Uterus (tissue), 4 donors: ENCODE results near the gene ATP11A. TPM values are rescaled to one million over a fixed set of nuclear protein-coding genes. Genes with fewer than 3 reads are reported as not detected.

ENCODE experiments used
- DNase-seq, 2 donors: peaks; one replicate each; pipeline ENCODE4 v3.0.0-alpha.2; 2019 to 2020
- H3K27ac ChIP-seq, 2 donors: fragments of 200-600 bp; sonication (generic); 1 replicate in 1 of 2; 2 replicates in 1 of 2; pipeline ENCODE4 v1.5.1; 2016 to 2018
- H3K27me3 ChIP-seq, 2 donors: fragments of 200-600 bp; sonication (generic); one replicate each; pipeline ENCODE4 v1.5.1; 2018 to 2019; ENCODE audit warnings: control low read depth in 1 of 2
- H3K36me3 ChIP-seq, 2 donors: fragments of 200-600 bp; sonication (generic); one replicate each; pipeline ENCODE4 v1.5.1; 2019; ENCODE audit warnings: control low read depth in 1 of 2
- H3K4me1 ChIP-seq, 2 donors: fragments of 200-600 bp; sonication (generic); one replicate each; pipeline ENCODE4 v1.5.1; 2018 to 2019; ENCODE audit warnings: control low read depth in 1 of 2
- H3K4me3 ChIP-seq, 2 donors: fragments of 200-600 bp; sonication (generic); 1 replicate in 1 of 2; 2 replicates in 1 of 2; pipeline ENCODE4 v1.5.1; 2018 to 2019; ENCODE audit warnings: mild to moderate bottlenecking in 1 of 2
- H3K9me3 ChIP-seq, 2 donors: fragments of 200-600 bp; sonication (generic); one replicate each; pipeline ENCODE4 v1.5.1; 2019; ENCODE audit warnings: control low read depth in 1 of 2
- CTCF ChIP-seq, 4 experiments: fragments of 200-600 bp in 2 of 4; fragments of 450-650 bp in 2 of 4; sonication (generic) in 2 of 4; IDR thresholded peaks; one replicate each; pipeline ENCODE4 v1.5.1; 2016 to 2019; ENCODE audit warnings: antibody characterized with exemption in 4 of 4, mild to moderate bottlenecking in 2 of 4, moderate library complexity in 1 of 4
- POLR2A ChIP-seq, 2 donors: fragments of 450-650 bp; IDR thresholded peaks; one replicate each; pipeline ENCODE4 v1.6.1; 2016; ENCODE audit warnings: antibody characterized with exemption in 2 of 2, mild to moderate bottlenecking in 1 of 2, moderate library complexity in 1 of 2
- intact Hi-C: fragments of 100-400 bp; cut with DNase I; formaldehyde crosslinking; loops from one replicate; pipeline ENCODE4 v1.15.1; 2023; ENCODE audit warnings: low total_unique reads
- total RNA-seq, 4 donors: library from RNA; depleted of rRNA in 3 of 4; stranded (reverse); fragments of >200 nt in 3 of 4; gene quantifications; one replicate each; pipeline versions ENCODE4 v1.1.0 to v1.2.4, GENCODE V29; 2014 to 2023
- donor health status: DM: yes; HTN: yes; CAD: no.

The ATP11A gene
- total RNA-seq, 4 donors from 2014 or later: 12.8 to 149 (median 22.8) TPM

DNA sequence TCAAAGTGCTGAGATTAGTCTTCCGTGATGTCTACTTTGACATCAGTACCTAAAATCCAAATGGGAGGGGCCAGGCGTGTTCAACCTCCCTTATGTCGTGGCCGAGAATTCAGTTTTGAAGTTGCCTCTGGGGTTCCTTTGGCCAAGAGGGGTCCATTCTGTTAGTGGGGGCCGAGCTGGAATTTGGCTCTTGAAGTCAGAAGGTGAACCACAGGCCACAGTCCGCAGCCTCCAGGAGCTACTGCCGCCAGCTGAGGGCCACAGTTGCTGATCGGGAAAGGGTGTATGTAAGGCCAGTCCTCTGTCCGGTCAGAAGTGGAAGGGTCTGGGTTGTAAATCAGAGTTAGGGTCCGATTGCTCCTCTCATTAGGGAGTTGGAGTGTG lies 31.0 kb downstream of the ATP11A start:
- Histone ChIP-seq H3K36me3 (no peaks in the 10 kb centered on the region), H3K27ac (peak overlapping the region; percentile 92), H3K4me3 (no peak overlapping the region), H3K4me1 (peaks cover 0 to 19% of the 10 kb centered on the region in 2 donors), H3K9me3 (no peaks in the 10 kb centered on the region), H3K27me3 (no peaks in the 10 kb centered on the region)
- peak in 1 of 2 donors; percentile 20 for DNase-seq
- intact Hi-C loops: no loop called here
- TF ChIP-seq CTCF (IDR thresholded peaks at IDR 0.05) (no peak), POLR2A (IDR thresholded peaks at IDR 0.05) (no peak)

GRCh38 chr13:112721198-112722104 lies 31.6 kb downstream of the ATP11A start:
- Histone ChIP-seq H3K4me3 (no peak overlapping the region), H3K36me3 (no peaks in the 10 kb centered on the region), H3K9me3 (no peaks in the 10 kb centered on the region), H3K27ac (peak overlapping the region; percentile 92), H3K27me3 (no peaks in the 10 kb centered on the region), H3K4me1 (peaks cover 0 to 19% of the 10 kb centered on the region in 2 donors)
- intact Hi-C loops: no loop called here
- peak in 1 of 2 donors; percentile 37 for DNase-seq
- no peak for TF ChIP-seq CTCF (IDR thresholded peaks at IDR 0.05)
- TF ChIP-seq POLR2A (IDR thresholded peaks at IDR 0.05): no peak

DNA sequence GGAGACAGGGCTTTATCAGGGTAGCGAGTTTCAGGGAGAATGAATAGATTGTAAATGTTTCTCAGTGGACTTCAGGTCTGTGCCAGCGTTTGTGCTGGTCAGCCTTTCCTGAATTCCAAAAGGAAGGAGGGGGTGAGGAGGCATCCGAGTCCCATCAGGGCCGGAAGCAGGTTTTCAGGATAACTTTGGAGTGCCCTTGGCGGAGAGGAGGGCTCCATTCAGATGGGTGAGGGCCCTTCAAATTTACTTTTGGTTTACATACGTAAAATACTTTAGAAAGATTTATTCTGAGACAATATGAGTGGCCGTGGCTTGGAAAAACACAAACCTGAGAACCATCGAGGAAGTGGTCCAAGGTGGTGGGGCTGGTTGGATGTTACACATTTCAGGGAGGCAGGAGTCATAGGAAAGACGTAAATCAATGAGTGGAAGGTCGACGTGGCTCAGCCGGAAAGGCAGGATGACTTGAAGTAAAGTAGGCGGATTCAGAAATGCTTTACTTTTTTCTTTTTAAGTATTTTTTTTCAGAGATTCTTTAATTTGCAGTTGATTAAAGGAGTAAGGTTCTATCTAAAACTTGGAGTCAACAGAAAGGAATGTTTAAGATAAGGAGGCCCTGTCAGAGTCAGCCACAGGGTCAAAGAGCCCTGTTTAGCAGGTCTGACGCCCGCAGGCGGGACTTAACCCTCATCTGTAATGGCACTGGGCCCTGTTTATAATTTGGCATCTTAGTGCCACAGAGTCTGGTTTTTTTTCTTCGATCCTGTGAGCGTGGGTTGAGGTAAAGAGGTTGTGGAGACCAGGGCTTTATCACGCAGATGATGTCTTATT lies 32.8 kb downstream of the ATP11A start:
- no peak for TF ChIP-seq POLR2A (IDR thresholded peaks at IDR 0.05)
- TF ChIP-seq CTCF (IDR thresholded peaks at IDR 0.05): no peak
- intact Hi-C loops: no loop called here
- Histone ChIP-seq H3K27me3 (no peaks in the 10 kb centered on the region), H3K4me3 (no peak overlapping the region), H3K9me3 (no peaks in the 10 kb centered on the region), H3K27ac (peak overlapping the region; percentile 92), H3K4me1 (peaks cover 0 to 14% of the 10 kb centered on the region in 2 donors), H3K36me3 (no peaks in the 10 kb centered on the region)
- peak; percentile 67 to 79 for DNase-seq

- no peak overlapping the region for H3K4me3 ChIP-seq
- TF ChIP-seq CTCF (IDR thresholded peaks at IDR 0.05): no peak
- no peak for TF ChIP-seq POLR2A (IDR thresholded peaks at IDR 0.05)
- H3K27me3 ChIP-seq: no peaks in the 10 kb centered on the region
- peaks cover 0 to 14% of the 10 kb centered on the region in 2 donors for H3K4me1 ChIP-seq
- H3K27ac ChIP-seq: peak overlapping the region; percentile 92
- no peaks in the 10 kb centered on the region for H3K9me3 ChIP-seq
- DNase-seq: peak in 1 of 2 donors; percentile 26
- H3K36me3 ChIP-seq: no peaks in the 10 kb centered on the region
- intact Hi-C loops: no loop called here
Measured at GRCh38 chr13:112723771-112724170, 33.9 kb downstream of the ATP11A start.
